Measurements from ENCODE around the gene IRGC.

The IRGC gene

DNA sequence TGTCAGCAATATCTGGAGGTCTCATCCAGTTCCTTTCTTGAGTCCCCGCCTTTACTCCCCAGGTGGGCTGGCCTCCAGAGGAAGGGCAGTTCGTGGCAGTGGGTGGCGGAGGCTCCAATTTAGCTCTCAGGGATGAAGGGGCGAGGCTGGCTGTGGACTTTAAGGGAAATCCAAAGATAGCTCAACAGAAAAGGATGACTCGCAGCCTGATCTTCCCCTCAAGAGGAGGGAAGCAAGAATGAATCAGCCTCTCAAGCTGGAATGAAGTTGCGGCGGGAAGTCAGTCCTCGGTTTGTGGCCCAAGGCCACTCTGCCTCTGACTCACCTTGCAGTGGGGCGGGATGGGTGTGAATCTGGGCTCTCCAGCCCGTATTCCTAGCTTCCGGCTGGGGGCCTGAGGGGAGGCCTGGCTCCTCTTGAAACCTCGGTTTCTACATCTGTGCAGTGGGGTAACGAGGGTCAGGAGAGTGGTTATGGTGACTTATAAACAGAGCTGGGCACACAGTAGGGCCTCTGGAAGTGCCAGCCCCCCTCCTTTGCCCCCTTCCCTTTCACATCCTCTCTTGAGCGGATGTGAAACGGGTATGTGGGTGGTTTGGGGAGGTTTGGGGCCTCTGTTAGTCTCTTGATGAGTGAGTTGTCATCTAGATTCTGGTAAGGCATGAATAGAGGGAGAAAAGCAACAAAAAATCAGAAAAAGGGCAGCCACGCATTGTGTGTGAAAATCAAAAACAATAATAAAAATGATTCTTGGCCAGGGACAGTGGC, 49.4 kb downstream of the IRGC start:
- peak; percentile 89 for DNase-seq (ENCODE audit: low spot score)
- CTCF ChIA-PET = interaction anchor here (0.6 to 1.0 kb wide), 4 partner anchors 11 to 44 kb away, joined by 3 to 6 read pairs (median 5); no protein-coding TSS in a partner anchor
- POLR2A ChIA-PET (ENCODE audit: low non-redundant PET) = interaction anchor here (0.6 to 1.2 kb wide), 3 partner anchors 11 to 50 kb away, joined by 3 to 6 read pairs (median 4); partner anchors contain the start of gene SMG9
- peak overlapping the region; percentile 95 for H3K27ac ChIP-seq
- TF ChIP-seq, protein P1, sequence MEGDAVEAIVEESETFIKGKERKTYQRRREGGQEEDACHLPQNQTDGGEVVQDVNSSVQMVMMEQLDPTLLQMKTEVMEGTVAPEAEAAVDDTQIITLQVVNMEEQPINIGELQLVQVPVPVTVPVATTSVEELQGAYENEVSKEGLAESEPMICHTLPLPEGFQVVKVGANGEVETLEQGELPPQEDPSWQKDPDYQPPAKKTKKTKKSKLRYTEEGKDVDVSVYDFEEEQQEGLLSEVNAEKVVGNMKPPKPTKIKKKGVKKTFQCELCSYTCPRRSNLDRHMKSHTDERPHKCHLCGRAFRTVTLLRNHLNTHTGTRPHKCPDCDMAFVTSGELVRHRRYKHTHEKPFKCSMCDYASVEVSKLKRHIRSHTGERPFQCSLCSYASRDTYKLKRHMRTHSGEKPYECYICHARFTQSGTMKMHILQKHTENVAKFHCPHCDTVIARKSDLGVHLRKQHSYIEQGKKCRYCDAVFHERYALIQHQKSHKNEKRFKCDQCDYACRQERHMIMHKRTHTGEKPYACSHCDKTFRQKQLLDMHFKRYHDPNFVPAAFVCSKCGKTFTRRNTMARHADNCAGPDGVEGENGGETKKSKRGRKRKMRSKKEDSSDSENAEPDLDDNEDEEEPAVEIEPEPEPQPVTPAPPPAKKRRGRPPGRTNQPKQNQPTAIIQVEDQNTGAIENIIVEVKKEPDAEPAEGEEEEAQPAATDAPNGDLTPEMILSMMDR (conservative IDR thresholded peaks at IDR 0.05; ENCODE audit: low read depth) = no peak

GRCh38 chr19:43766755-43767043, 50.8 kb downstream of the IRGC start:
- POLR2A ChIA-PET (ENCODE audit: low non-redundant PET) = no interaction called here
- TF ChIP-seq, protein P1 (conservative IDR thresholded peaks at IDR 0.05; ENCODE audit: low read depth) = 0 out of 2 replicates have a peak, but pooled peaks have one; percentile 34
- DNase-seq (ENCODE audit: low spot score) = no peak
- H3K27ac ChIP-seq = peak overlapping the region; percentile 95
- CTCF ChIA-PET = interaction anchor here (0.6 to 1.2 kb wide), 9 partner anchors 9 to 172 kb away, joined by 3 to 7 read pairs (median 4); no protein-coding TSS in a partner anchor

- H3K27ac ChIP-seq = peak overlapping the region; percentile 95
- CTCF ChIA-PET = interaction anchor here (0.7 to 1.3 kb wide), 2 partner anchors 18 to 20 kb away, joined by 3 to 4 read pairs; no protein-coding TSS in a partner anchor
- POLR2A ChIA-PET (ENCODE audit: low non-redundant PET) = interaction anchor here (0.5 kb wide), 1 partner anchor 170 kb away, joined by 3 read pairs; no protein-coding TSS in a partner anchor
- DNase-seq (ENCODE audit: low spot score) = no peak
- TF ChIP-seq, protein P1 (conservative IDR thresholded peaks at IDR 0.05; ENCODE audit: low read depth) = no peak
These were observed 51.4 kb downstream of the IRGC start for GRCh38 chr19:43767316-43767715.

- ChIA-PET CTCF (interaction anchor here (0.6 to 1.3 kb wide), 3 partner anchors 10 to 20 kb away, joined by 3 to 4 read pairs (median 3); no protein-coding TSS in a partner anchor), POLR2A (ENCODE audit: low non-redundant PET) (interaction anchor here (0.5 kb wide), 1 partner anchor 170 kb away, joined by 3 read pairs; no protein-coding TSS in a partner anchor)
- DNase-seq (ENCODE audit: low spot score) = no peak
- TF ChIP-seq, protein P1 (conservative IDR thresholded peaks at IDR 0.05; ENCODE audit: low read depth) = no peak
- H3K27ac ChIP-seq = peak overlapping the region; percentile 95
These were observed 51.9 kb downstream of the IRGC start for GRCh38 chr19:43767818-43768217.

DNA sequence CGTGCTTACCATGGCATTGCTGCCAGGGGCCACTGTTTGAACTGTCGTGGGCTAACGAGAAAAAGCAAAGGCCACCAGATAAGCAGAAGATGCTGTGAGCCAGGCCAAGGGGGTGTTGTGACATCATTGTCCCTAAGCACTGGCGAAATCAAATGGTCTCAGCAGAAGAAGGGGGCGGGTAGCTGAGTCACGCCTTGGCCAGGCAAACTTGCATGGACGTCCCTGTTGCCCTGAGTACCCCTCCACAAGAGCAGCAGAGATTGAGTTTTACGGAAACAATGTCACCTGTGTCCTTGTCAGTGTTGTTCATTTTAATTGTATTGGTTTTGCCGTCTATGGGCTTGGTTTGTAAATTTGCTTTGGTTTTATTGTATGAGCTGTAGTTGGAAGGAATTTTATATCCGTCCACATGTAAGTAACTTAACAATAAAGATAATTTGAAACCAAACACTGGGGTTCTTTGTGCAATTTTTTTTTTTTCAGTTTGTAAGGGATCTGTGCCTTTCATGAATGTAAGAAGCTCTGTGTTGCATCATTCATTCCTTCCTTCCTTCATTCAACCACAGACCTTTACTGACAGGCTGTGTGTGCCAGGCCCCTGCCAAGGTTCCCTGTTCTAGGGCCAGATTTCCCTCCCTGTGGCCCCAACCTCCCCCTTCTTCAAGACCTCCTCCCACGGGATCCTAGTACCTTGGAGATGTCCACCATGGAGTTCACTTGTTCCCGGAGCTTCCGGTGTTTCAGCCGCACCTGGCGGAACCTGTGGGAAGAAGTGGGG, 52.6 kb downstream of the IRGC start:
- DNase-seq (ENCODE audit: low spot score) = no peak
- TF ChIP-seq, protein P1 (conservative IDR thresholded peaks at IDR 0.05; ENCODE audit: low read depth) = no peak
- ChIA-PET CTCF (interaction anchor here (0.6 to 1.3 kb wide), 2 partner anchors 9 to 17 kb away, joined by 3 to 4 read pairs; no protein-coding TSS in a partner anchor), POLR2A (ENCODE audit: low non-redundant PET) (interaction anchor here (0.6 kb wide), 1 partner anchor 120 kb away, joined by 3 read pairs; no protein-coding TSS in a partner anchor)
- H3K27ac ChIP-seq = peak overlapping the region; percentile 52

- H3K27ac ChIP-seq = peak overlapping the region; percentile 52
- POLR2A ChIA-PET (ENCODE audit: low non-redundant PET) = interaction anchor here (0.6 kb wide), 1 partner anchor 120 kb away, joined by 3 read pairs; no protein-coding TSS in a partner anchor
- TF ChIP-seq, protein P1 (conservative IDR thresholded peaks at IDR 0.05; ENCODE audit: low read depth) = no peak
- DNase-seq (ENCODE audit: low spot score) = no peak
- CTCF ChIA-PET = no interaction called here
These were observed 53.4 kb downstream of the IRGC start for GRCh38 chr19:43769256-43769655.
